KMS-11 (cell line): ENCODE measurements around the gene SDK1.

Experiments
- H2AFZ ChIP-seq: fragments of 200-600 bp; sonication (generic); 2 replicates; pipeline ENCODE4 v1.6.1; 2016; ENCODE audit warnings: antibody characterized with exemption, mixed run types, low read depth
- H3K27ac ChIP-seq: fragments of 200-600 bp; sonication (generic); 2 replicates; pipeline ENCODE4 v1.6.1; 2016; ENCODE audit warnings: mild to moderate bottlenecking, mixed run types
- H3K27me3 ChIP-seq: fragments of 200-600 bp; sonication (generic); 2 replicates; pipeline ENCODE4 v1.6.1; 2017; ENCODE audit warnings: mild to moderate bottlenecking, low read depth, mixed run types, moderate library complexity; ENCODE audit not compliant: insufficient read depth
- H3K36me3 ChIP-seq: fragments of 200-600 bp; sonication (generic); 2 replicates; pipeline ENCODE4 v1.6.1; 2017; ENCODE audit warnings: mild to moderate bottlenecking, mixed run types; ENCODE audit not compliant: insufficient read depth
- H3K4me1 ChIP-seq: fragments of 200-600 bp; sonication (generic); 2 replicates; pipeline ENCODE4 v1.6.1; 2016; ENCODE audit warnings: mild to moderate bottlenecking, low read depth, mixed run types; ENCODE audit not compliant: poor library complexity, severe bottlenecking
- H3K4me2 ChIP-seq: fragments of 200-600 bp; sonication (generic); 2 replicates; pipeline ENCODE4 v1.7.0; 2016; ENCODE audit warnings: mild to moderate bottlenecking, mixed run types
- H3K4me3 ChIP-seq: fragments of 200-600 bp; sonication (generic); IDR thresholded peaks from 2 replicates; pipeline ENCODE4 v1.6.1; 2017; ENCODE audit warnings: low read depth, low read length, mixed read lengths; ENCODE audit not compliant: insufficient read depth
- H3K79me2 ChIP-seq: fragments of 200-600 bp; sonication (generic); 2 replicates; pipeline ENCODE4 v1.6.1; 2016; ENCODE audit warnings: low read depth, mixed run types; ENCODE audit not compliant: insufficient read depth
- H3K9ac ChIP-seq: fragments of 200-600 bp; sonication (generic); 2 replicates; pipeline ENCODE4 v1.6.1; 2016; ENCODE audit warnings: mild to moderate bottlenecking, mixed run types
- H4K20me1 ChIP-seq: fragments of 200-600 bp; sonication (generic); 2 replicates; pipeline ENCODE4 v1.6.1; 2016; ENCODE audit warnings: mild to moderate bottlenecking, mixed run types; ENCODE audit not compliant: insufficient read depth
- CTCF ChIP-seq: fragments of 200-600 bp; sonication (generic); conservative IDR thresholded peaks from 2 replicates; pipeline ENCODE4 v1.6.1; 2017; ENCODE audit warnings: low read depth, mild to moderate bottlenecking, antibody characterized with exemption, low read length, moderate library complexity, mixed read lengths

Gene SDK1

GRCh38 chr7:4177001-4177400, 875.9 kb downstream of the SDK1 start:
- H3K4me3 ChIP-seq = no peak overlapping the region
- H3K27me3 ChIP-seq = no peaks in the 10 kb centered on the region; the same call in 1 of the 2 replicates
- H3K27ac ChIP-seq = no peak overlapping the region
- H3K9ac ChIP-seq = no peak overlapping the region
- no peaks in the 10 kb centered on the region for H4K20me1 ChIP-seq
- H3K79me2 ChIP-seq = no peaks in the 10 kb centered on the region
- no peak overlapping the region for H3K4me2 ChIP-seq
- H3K4me1 ChIP-seq = no peaks in the 10 kb centered on the region
- TF ChIP-seq CTCF = no peak
- no peaks in the 10 kb centered on the region for H3K36me3 ChIP-seq
- H2AFZ ChIP-seq = no peak overlapping the region

DNA sequence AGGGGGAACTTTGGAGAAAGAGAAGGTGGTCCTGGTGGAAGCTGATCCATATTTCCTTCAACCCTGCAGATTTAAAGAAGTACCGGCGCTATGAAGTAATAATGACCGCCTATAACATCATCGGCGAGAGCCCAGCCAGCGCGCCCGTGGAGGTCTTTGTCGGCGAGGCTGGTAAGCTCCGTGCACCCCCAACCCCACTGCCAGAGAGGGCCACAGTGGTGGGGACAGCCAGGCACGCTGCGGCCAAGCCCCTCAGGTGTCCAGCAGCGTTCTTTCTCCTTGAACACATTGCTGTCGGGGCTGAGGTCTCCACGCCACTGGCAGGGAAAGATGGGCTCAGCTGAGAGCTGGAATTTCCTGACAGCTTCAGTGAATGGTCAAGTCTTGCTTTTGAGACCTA, 877.4 kb downstream of the SDK1 start:
- H3K79me2 ChIP-seq = no peaks in the 10 kb centered on the region
- no peak overlapping the region for H3K27ac ChIP-seq
- H3K4me3 ChIP-seq = no peak overlapping the region
- H3K27me3 ChIP-seq = peaks cover 4% of the 10 kb centered on the region; the same call in 1 of the 2 replicates
- H3K36me3 ChIP-seq = no peaks in the 10 kb centered on the region
- H3K4me2 ChIP-seq = no peak overlapping the region
- H4K20me1 ChIP-seq = no peaks in the 10 kb centered on the region
- no peak overlapping the region for H2AFZ ChIP-seq
- no peak overlapping the region for H3K9ac ChIP-seq
- H3K4me1 ChIP-seq = no peaks in the 10 kb centered on the region
- no peak for TF ChIP-seq CTCF

- no peak for TF ChIP-seq CTCF
- H3K4me3 ChIP-seq = no peak overlapping the region
- no peaks in the 10 kb centered on the region for H3K36me3 ChIP-seq
- H4K20me1 ChIP-seq = no peaks in the 10 kb centered on the region
- no peak overlapping the region for H3K9ac ChIP-seq
- H3K27ac ChIP-seq = no peak overlapping the region
- H3K4me1 ChIP-seq = no peaks in the 10 kb centered on the region
- H2AFZ ChIP-seq = no peak overlapping the region
- H3K27me3 ChIP-seq = peaks cover 4% of the 10 kb centered on the region; the same call in 1 of the 2 replicates
- H3K79me2 ChIP-seq = no peaks in the 10 kb centered on the region
- no peak overlapping the region for H3K4me2 ChIP-seq
These were observed 878.0 kb downstream of the SDK1 start for GRCh38 chr7:4178916-4179687.

- Histone ChIP-seq H3K4me1 (no peaks in the 10 kb centered on the region), H2AFZ (no peak overlapping the region), H3K4me2 (no peak overlapping the region), H3K4me3 (no peak overlapping the region), H3K79me2 (no peaks in the 10 kb centered on the region), H3K36me3 (no peaks in the 10 kb centered on the region), H3K27ac (no peak overlapping the region), H3K9ac (no peak overlapping the region), H3K27me3 (peaks cover 4% of the 10 kb centered on the region; the same call in 1 of the 2 replicates), H4K20me1 (no peaks in the 10 kb centered on the region)
- no peak for TF ChIP-seq CTCF
These were observed 878.8 kb downstream of the SDK1 start for GRCh38 chr7:4179688-4180380.
